Epithelial cell of esophagus (primary cell): Measurements from ENCODE around the gene ZNF865.

ENCODE experiments used
- DNase-seq: peaks from one replicate; pipeline ENCODE4 v3.0.0; 2010; ENCODE audit warnings: low read depth
- H3K4me3 ChIP-seq: 2 replicates; pipeline ENCODE4 v1.5.1; 2011; ENCODE audit warnings: mild to moderate bottlenecking, low read length, control low read depth
- TF ChIP-seq, protein P1 (sequence below): IDR thresholded peaks from 2 replicates; pipeline ENCODE4 v1.5.1; 2011; ENCODE audit warnings: low read depth, mild to moderate bottlenecking, low read length, control low read depth, inconsistent platforms; ENCODE audit not compliant: insufficient read depth; ENCODE audit errors: missing control alignments

ZNF865 gene

DNA sequence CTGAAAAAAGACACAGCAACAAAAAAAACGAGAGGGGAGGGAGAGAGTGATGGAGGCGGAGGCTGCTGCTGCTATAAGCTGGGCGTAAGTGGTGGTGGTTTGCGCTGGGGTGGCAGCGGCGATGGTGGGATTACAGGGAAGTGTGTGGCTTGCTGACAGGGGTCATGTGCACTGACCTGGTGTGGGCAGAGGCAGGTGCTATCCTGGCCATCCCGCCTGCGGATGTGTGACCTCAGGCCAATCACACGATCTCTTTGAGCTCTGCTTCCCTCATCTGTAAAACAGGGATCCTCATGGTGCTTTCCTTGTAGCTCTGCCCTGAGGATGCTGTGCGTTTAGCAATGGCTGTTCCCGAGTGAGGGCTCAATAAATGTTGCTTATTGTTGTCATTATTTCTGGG, 32.1 kb downstream of the ZNF865 start:
- no peak overlapping the region for H3K4me3 ChIP-seq
- DNase-seq, result no peak
- TF ChIP-seq, protein P1, sequence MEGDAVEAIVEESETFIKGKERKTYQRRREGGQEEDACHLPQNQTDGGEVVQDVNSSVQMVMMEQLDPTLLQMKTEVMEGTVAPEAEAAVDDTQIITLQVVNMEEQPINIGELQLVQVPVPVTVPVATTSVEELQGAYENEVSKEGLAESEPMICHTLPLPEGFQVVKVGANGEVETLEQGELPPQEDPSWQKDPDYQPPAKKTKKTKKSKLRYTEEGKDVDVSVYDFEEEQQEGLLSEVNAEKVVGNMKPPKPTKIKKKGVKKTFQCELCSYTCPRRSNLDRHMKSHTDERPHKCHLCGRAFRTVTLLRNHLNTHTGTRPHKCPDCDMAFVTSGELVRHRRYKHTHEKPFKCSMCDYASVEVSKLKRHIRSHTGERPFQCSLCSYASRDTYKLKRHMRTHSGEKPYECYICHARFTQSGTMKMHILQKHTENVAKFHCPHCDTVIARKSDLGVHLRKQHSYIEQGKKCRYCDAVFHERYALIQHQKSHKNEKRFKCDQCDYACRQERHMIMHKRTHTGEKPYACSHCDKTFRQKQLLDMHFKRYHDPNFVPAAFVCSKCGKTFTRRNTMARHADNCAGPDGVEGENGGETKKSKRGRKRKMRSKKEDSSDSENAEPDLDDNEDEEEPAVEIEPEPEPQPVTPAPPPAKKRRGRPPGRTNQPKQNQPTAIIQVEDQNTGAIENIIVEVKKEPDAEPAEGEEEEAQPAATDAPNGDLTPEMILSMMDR, result no peak

DNA sequence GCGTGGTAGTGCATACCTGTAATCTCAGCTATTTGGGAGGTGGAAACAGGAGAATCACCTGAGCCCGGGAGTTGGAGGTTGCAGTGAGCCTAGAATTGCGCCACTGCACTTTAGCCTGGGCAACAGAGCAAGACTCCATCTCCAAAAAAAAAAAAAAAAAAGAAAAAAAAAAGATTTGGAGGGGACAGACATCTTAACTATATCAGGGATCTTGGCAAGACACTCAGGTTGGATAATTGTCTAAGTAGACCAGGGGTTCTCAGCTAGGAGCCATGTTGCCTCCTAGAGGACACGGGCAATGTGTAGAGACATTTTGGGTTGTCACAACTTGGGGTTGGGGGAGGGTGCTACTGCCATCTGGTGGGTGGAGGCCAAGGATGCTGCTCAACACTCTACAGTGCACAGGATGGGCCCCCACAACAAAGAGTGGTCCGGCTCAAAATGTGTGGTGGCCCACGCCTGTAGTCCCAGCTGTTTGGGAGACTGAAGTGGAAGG, 33.5 kb downstream of the ZNF865 start:
- no peak overlapping the region for H3K4me3 ChIP-seq
- peak; percentile 45 for DNase-seq
- TF ChIP-seq, protein P1, result peak; percentile 64

DNA sequence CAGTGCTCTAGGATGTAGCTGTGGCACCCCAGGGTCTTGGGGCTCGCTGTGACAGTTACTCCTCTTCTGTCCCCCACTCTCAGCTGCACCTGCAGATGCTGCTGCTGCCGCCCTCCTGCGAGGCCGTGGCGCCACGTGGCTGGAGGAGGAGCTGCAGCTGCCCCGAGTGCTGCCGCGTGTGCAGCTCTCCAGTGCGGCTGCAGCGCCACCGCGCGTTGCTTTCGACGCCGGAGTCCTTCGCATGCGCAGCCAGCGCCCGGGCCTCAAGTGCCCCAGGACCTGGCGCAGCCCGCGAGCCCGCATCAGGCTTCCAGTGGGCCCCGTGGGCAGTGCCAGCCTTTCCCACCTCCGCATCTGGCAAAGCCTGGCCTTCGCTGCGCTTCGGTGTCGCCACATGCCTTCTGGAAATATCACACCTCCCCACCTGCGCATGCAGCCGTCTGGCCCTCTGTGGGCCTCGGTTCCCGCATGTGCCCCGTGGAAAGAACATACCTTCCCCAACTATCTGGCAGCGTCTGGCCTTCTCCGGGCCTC, 34.7 kb downstream of the ZNF865 start:
- DNase-seq, result peak; percentile 81
- TF ChIP-seq, protein P1, result peak; percentile 36
- peak overlapping the region; percentile 80 for H3K4me3 ChIP-seq

DNA sequence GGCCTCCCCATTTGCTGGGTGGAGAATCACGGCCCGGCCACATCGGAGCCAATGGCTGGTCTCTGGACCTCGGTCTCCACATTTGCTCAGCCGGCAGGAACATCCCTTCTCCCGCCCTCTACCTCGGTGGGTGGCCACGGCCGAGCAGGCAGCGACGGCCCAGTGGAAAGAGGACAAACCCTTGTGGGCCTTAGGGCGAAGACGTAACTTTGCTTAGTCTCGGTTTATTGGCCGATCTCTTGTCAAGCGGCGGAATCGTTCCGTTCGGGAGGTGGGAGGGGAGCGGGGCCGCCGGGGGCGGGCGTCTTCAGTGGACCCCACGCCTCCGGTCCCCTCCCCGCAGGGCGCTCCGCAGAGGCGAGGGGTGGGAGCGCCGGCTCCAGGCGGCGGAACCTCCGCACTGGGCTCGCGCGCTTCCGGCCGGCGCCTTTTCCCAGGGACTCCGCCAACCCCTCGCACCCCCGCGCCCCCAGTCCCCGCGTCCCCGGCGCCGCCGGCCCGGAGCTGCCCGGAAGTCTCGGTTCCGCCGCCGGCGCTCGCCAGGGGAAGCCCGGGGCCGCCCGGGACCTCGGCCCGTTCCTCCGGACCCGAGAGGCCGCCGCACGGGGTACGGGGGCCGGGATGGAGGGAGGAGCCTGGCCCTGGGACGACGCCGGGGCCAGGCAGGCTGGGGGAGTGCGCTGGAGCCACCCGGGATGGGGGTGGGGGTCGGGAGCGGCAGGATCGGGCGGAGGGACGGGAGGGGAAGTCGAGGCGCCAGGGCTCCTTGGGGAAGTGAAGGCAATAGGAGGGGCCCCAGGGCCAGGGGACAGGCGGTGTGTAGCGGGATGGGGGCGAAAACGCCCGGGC, 35.4 kb downstream of the ZNF865 start, which contains the start of gene ZNF580:
Gene ZNF580 (plus strand): TSS at position 426 of the 849 bp plus-strand sequence. CDS start 1,507 bp downstream, outside the sequence.
- DNase-seq, result peak; percentile 59
- TF ChIP-seq, protein P1, result no peak
- peak within 1 kb of the TSS; percentile 80 for H3K4me3 ChIP-seq

DNA sequence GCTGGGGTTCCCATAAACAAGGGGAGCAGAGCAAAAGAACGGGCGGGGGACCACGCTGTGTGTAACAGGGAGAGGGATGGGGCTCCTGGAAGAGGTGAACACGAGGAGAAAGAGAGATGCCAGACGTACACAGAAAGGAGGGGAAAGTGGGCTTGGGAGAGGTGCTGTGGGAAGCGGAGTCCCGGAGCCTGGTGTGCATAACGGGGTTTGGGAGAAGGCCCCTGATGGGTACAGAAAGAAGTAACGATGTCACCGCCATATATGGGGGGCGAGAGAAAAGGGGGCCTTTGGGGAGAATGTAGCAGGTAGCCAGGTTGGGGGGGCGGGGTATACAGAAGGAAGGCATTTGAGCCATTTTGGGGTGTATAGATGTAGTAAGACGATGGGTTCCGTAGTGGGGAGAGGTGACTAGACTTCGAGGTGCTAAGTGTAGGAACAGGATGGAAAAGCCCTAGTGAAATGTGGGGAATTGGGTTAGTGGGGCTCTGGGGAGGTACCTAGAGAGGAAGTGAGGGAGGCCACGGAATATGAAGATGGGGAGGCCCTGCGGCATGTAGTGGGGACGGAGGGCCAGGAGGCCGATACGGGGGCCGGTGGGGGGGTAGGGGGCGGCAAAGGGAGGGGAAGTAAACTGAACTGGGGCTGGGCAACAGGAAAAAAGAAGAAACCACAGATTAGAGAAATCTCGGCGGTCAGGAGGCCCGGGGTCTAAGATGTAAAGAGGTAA, 36.1 kb downstream of the ZNF865 start:
- peak overlapping the region; percentile 80 for H3K4me3 ChIP-seq
- DNase-seq, result peak; percentile 26
- TF ChIP-seq, protein P1, result no peak

DNA sequence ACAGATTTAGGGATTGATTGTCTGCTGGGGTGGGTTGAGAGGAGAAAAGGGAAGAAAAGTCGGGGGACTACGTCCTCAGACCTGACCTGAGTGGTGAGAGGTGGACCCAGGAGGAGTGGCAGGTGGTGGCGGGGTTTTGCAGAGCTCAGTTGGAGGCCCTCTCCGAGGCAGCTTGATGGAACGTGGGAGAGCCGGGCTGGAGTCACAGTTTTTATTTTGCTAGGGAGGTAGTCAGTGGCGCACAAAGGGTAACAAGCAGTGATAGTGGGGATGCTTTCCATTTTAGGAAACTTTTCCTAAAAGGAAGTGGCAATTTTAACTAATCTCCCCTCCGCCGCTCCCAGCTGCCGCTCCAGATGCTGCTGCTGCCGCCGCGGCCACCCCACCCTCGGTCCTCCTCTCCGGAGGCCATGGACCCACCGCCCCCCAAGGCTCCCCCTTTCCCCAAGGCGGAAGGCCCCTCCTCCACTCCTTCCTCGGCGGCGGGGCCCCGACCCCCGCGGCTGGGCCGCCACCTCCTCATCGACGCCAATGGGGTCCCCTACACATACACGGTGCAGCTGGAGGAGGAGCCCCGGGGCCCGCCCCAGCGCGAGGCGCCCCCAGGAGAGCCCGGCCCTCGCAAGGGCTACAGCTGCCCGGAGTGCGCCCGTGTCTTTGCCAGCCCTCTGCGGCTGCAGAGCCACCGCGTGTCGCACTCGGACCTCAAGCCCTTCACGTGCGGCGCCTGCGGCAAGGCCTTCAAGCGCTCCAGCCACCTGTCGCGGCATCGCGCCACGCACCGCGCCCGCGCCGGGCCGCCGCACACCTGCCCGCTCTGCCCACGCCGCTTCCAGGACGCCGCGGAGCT, 36.9 kb downstream of the ZNF865 start:
- peak overlapping the region; percentile 80 for H3K4me3 ChIP-seq
- TF ChIP-seq, protein P1, result no peak
- peak; percentile 27 for DNase-seq
